ENCODE data around the gene RNU7-1.

Gene RNU7-1

DNA sequence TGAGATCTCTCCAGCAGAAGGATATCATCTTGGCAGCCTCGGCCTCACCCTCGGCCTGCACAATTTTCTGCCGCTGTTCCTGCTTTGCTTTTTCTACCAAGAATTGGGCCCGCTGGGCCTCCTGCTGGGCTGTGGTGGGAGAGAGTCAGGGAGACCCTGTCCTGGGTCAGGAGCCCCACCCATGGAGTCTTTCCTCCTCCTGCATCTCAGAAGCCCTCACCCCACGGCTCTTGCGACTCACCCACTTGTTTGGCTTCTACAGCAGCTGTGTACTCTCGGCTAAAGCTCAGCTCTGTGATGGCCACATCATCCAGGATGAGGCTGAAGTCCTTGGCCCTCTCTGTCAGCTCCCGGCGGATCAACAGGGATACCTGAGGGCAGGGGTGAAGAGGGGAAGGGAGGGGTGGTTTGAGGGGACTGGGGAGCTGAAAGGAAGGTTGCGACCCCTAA lies 24.1 kb downstream of the RNU7-1 start:
- TF ChIP-seq SIN3A (IDR thresholded peaks at IDR 0.05; ENCODE audit: borderline replicate concordance, insufficient read depth, low read length) (no peak), POLR2AphosphoS5 (IDR thresholded peaks at IDR 0.05; ENCODE audit: low read depth, low read length) (no peak), FOXP2 (optimal IDR thresholded peaks at IDR 0.05; ENCODE audit: borderline replicate concordance, extremely low read depth, extremely low read length, insufficient read depth) (no peak), TAF1 (IDR thresholded peaks at IDR 0.05; ENCODE audit: borderline replicate concordance, insufficient read depth, low read length) (no peak)
- TF ChIP-seq, protein P1, sequence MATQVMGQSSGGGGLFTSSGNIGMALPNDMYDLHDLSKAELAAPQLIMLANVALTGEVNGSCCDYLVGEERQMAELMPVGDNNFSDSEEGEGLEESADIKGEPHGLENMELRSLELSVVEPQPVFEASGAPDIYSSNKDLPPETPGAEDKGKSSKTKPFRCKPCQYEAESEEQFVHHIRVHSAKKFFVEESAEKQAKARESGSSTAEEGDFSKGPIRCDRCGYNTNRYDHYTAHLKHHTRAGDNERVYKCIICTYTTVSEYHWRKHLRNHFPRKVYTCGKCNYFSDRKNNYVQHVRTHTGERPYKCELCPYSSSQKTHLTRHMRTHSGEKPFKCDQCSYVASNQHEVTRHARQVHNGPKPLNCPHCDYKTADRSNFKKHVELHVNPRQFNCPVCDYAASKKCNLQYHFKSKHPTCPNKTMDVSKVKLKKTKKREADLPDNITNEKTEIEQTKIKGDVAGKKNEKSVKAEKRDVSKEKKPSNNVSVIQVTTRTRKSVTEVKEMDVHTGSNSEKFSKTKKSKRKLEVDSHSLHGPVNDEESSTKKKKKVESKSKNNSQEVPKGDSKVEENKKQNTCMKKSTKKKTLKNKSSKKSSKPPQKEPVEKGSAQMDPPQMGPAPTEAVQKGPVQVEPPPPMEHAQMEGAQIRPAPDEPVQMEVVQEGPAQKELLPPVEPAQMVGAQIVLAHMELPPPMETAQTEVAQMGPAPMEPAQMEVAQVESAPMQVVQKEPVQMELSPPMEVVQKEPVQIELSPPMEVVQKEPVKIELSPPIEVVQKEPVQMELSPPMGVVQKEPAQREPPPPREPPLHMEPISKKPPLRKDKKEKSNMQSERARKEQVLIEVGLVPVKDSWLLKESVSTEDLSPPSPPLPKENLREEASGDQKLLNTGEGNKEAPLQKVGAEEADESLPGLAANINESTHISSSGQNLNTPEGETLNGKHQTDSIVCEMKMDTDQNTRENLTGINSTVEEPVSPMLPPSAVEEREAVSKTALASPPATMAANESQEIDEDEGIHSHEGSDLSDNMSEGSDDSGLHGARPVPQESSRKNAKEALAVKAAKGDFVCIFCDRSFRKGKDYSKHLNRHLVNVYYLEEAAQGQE (IDR thresholded peaks at IDR 0.05; ENCODE audit: insufficient read depth in 1 of 2, low read depth in 2 of 2, low read length in 2 of 2), result no peak

DNA sequence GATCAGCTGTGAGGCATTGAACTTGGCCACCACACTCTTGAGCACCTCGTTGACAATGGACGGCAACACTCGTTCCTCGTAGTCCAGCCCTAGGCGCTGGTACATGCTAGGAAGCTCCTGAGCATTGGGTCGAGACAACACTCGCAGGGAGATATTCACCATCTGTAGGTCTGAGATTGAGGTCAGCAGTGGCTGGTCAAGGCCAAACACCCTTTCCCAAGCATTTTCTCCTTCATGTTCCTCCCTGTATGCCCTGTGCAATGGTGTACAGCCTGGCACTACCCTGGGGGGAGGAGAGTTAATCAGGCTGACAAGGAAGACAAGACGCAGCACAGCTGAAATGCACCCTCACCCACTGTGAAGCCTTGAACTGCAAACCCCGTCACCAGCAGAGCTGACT lies 24.8 kb downstream of the RNU7-1 start:
- TF ChIP-seq POLR2AphosphoS5 (IDR thresholded peaks at IDR 0.05; ENCODE audit: low read depth, low read length) (no peak), FOXP2 (optimal IDR thresholded peaks at IDR 0.05; ENCODE audit: borderline replicate concordance, extremely low read depth, extremely low read length, insufficient read depth) (no peak), TAF1 (IDR thresholded peaks at IDR 0.05; ENCODE audit: borderline replicate concordance, insufficient read depth, low read length) (no peak), SIN3A (IDR thresholded peaks at IDR 0.05; ENCODE audit: borderline replicate concordance, insufficient read depth, low read length) (no peak)
- TF ChIP-seq, protein P1 (IDR thresholded peaks at IDR 0.05; ENCODE audit: insufficient read depth in 1 of 2, low read depth in 2 of 2, low read length in 2 of 2), result no peak

DNA sequence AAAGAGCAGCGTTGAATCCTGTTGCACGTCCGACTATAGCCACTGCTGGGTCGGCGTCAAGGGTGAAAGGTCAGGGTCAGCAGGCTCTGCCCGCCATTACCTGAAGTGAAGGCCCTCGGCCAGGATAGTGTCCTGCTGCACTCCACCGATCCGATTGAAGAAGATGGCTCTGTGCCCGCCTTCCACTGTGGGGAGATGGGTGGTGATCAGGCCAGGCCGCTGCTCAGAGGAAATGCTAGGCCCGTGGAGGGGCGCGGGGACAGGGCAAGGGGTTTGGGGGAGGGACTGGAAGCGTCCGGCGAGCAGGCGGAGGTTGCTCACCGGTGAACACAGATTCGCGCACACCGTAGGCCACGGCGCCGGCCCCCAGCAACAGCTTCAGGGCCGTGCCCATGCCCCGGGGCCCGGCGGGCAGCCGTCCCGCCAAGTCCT lies 26.5 kb downstream of the RNU7-1 start:
- no peak for TF ChIP-seq TAF1 (IDR thresholded peaks at IDR 0.05; ENCODE audit: borderline replicate concordance, insufficient read depth, low read length)
- TF ChIP-seq POLR2AphosphoS5 (IDR thresholded peaks at IDR 0.05; ENCODE audit: low read depth, low read length), result no peak
- TF ChIP-seq FOXP2 (optimal IDR thresholded peaks at IDR 0.05; ENCODE audit: borderline replicate concordance, extremely low read depth, extremely low read length, insufficient read depth), result no peak
- TF ChIP-seq, protein P1 (IDR thresholded peaks at IDR 0.05; ENCODE audit: insufficient read depth in 1 of 2, low read depth in 2 of 2, low read length in 2 of 2), result no peak

DNA sequence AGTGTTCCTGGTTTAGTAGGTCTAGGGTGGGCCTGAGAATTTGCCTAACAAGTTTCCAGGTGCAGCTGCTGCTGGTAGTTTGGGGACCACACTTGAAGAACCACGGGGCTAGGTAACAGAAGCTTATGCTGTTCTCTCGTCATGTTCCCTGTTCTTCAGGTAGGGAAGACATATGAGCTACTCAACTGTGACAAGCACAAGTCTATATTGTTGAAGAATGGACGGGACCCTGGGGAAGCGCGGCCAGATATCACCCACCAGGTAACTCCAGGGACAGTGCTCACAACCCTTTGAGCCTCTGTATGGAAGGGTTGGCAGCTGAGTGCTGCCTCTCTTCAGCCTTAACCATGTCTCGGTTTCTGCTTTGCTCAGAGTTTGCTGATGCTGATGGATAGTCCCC lies 30.6 kb downstream of the RNU7-1 start:
- no peak for TF ChIP-seq FOXP2 (optimal IDR thresholded peaks at IDR 0.05; ENCODE audit: borderline replicate concordance, extremely low read depth, extremely low read length, insufficient read depth)
- no peak for TF ChIP-seq TAF1 (IDR thresholded peaks at IDR 0.05; ENCODE audit: borderline replicate concordance, insufficient read depth, low read length)
- no peak for TF ChIP-seq POLR2AphosphoS5 (IDR thresholded peaks at IDR 0.05; ENCODE audit: low read depth, low read length)
- TF ChIP-seq SIN3A (IDR thresholded peaks at IDR 0.05; ENCODE audit: borderline replicate concordance, insufficient read depth, low read length), result no peak

DNA sequence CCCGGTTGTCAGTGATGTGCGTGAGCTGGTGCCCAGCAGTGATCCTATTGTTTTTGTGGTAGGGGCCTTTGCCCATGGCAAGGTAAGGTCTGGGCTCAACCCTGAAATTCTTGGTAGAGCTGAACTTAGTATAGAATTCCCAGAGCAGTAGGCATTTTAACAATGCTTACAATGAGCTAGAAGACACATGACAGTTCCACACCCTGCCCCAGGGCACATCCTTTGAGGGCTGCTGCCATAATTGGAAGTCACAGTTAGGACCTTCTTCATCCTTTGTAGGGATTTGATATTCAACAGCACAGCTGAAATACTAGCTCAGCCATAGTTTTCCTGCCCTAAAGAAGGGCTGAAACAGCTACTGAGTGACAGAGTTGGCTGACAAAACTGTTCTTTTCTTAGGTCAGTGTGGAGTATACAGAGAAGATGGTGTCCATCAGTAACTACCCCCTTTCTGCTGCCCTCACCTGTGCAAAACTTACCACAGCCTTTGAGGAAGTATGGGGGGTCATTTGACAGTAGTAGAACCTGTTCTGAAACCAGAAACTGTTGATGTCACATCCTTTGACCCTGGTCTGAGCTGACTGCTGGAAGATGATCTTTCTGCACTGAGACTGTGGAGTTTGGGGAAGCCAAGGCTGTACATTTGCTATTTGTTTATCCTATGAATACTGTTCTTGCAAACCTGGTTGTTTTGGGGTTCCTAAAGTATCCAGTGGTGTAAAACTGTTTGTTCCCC lies 31.8 kb downstream of the RNU7-1 start:
- TF ChIP-seq SIN3A (IDR thresholded peaks at IDR 0.05; ENCODE audit: borderline replicate concordance, insufficient read depth, low read length), result no peak
- TF ChIP-seq, protein P1 (IDR thresholded peaks at IDR 0.05; ENCODE audit: insufficient read depth in 1 of 2, low read depth in 2 of 2, low read length in 2 of 2), result no peak
- TF ChIP-seq POLR2AphosphoS5 (IDR thresholded peaks at IDR 0.05; ENCODE audit: low read depth, low read length), result no peak
- no peak for TF ChIP-seq FOXP2 (optimal IDR thresholded peaks at IDR 0.05; ENCODE audit: borderline replicate concordance, extremely low read depth, extremely low read length, insufficient read depth)
- TF ChIP-seq TAF1 (IDR thresholded peaks at IDR 0.05; ENCODE audit: borderline replicate concordance, insufficient read depth, low read length), result no peak
